ENCODE measurements around the gene ZNRF1.

The ZNRF1 gene

GRCh38 chr16:75073545-75074303 is 74.9 kb downstream of the ZNRF1 start:
- TF ChIP-seq CTCF (IDR thresholded peaks at IDR 0.05; ENCODE audit: control insufficient read depth, insufficient read depth, low read depth, low read length, missing control alignments) = no peak

GRCh38 chr16:75074304-75074793 is 75.5 kb downstream of the ZNRF1 start:
- DNase-seq (ENCODE audit: low read depth) = no peak
- no peak overlapping the region for H3K4me3 ChIP-seq (ENCODE audit: control insufficient read depth, low read depth, low read length)
- TF ChIP-seq CTCF (IDR thresholded peaks at IDR 0.05; ENCODE audit: control insufficient read depth, insufficient read depth, low read depth, low read length, missing control alignments) = no peak

More at GRCh38 chr16:75073545-75074303, 74.9 kb downstream of the ZNRF1 start:
- DNase-seq (ENCODE audit: low read depth) = no peak
- no peak overlapping the region for H3K4me3 ChIP-seq (ENCODE audit: control insufficient read depth, low read depth, low read length)

GRCh38 chr16:75074920-75075687 is 76.3 kb downstream of the ZNRF1 start:
- H3K4me3 ChIP-seq (ENCODE audit: control insufficient read depth, low read depth, low read length) = no peak overlapping the region
- TF ChIP-seq CTCF (IDR thresholded peaks at IDR 0.05; ENCODE audit: control insufficient read depth, insufficient read depth, low read depth, low read length, missing control alignments) = no peak
- DNase-seq (ENCODE audit: low read depth) = no peak

- H3K4me3 ChIP-seq (ENCODE audit: control insufficient read depth, low read depth, low read length) = no peak overlapping the region
- no peak for TF ChIP-seq CTCF (IDR thresholded peaks at IDR 0.05; ENCODE audit: control insufficient read depth, insufficient read depth, low read depth, low read length, missing control alignments)
- no peak for DNase-seq (ENCODE audit: low read depth)
These were observed 77.0 kb downstream of the ZNRF1 start for GRCh38 chr16:75075688-75076268.

- TF ChIP-seq CTCF (IDR thresholded peaks at IDR 0.05; ENCODE audit: control insufficient read depth, insufficient read depth, low read depth, low read length, missing control alignments) = no peak
- H3K4me3 ChIP-seq (ENCODE audit: control insufficient read depth, low read depth, low read length) = no peak overlapping the region
These were observed 80.1 kb downstream of the ZNRF1 start for GRCh38 chr16:75078886-75079285.

GRCh38 chr16:75079346-75079926 is 80.6 kb downstream of the ZNRF1 start:
- TF ChIP-seq CTCF (IDR thresholded peaks at IDR 0.05; ENCODE audit: control insufficient read depth, insufficient read depth, low read depth, low read length, missing control alignments) = no peak
- DNase-seq (ENCODE audit: low read depth) = no peak
- no peak overlapping the region for H3K4me3 ChIP-seq (ENCODE audit: control insufficient read depth, low read depth, low read length)

More at GRCh38 chr16:75078886-75079285, 80.1 kb downstream of the ZNRF1 start:
- DNase-seq (ENCODE audit: low read depth) = no peak

Measured in AG09309 (cell line).